GM19397 (cell line): ENCODE measurements around the gene INPP5A.
"Not testable (repeated sequence)": the region's sequence is repeated elsewhere in the genome, so short reads cannot be mapped to it uniquely, and the experiment has no call there.

Source experiments
- ATAC-seq: cut with Tn5 transposase; IDR thresholded peaks from one replicate; pipeline ENCODE4 v1.9.1; 2021; ENCODE audit warnings: mild to moderate bottlenecking, moderate library complexity; ENCODE audit not compliant: unreplicated experiment

INPP5A gene

GRCh38 chr10:132788180-132788830 lies 250.7 kb downstream of the INPP5A start:
- no peak for ATAC-seq

DNA sequence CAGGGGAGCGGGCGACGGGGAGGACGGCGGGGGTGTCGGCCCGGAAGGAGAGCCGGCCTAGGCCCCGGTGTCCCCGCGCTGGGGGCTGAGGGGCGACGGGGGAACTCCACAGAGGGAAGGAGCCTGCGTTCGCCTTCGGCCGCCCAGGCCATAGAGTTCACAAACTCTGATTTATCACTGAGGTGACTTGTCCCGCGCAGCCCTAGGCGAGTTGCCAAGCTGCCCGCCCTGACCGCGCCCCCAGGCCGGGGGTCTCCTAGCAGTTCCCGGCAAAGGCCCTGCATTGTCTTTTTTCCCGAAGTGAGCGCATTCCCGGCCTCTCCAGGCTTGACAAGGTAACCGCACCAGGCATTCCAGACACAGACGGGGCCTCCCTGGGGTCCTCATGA lies 251.2 kb downstream of the INPP5A start:
- no peak for ATAC-seq

GRCh38 chr10:132789659-132790148 lies 252.1 kb downstream of the INPP5A start:
- no peak for ATAC-seq

DNA sequence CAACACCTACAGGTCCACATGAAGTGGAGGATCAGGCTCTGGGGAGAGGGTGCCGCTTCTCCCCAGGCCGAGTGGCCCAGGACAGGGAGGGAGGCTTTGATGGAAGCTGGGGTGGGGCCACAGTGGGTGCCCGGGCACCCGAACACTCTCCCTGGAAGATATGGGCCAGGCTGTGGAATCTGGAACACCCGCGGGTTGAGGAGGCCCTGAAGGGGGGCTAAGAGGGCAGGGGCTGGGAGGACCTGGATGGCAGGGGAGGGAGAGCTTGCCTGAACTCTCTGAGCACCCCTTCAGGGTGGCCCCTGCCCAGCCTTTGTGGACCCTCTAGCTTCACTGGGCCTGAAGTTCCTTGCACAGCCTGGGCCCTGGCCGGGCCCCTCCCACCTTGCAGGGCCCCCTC lies 252.9 kb downstream of the INPP5A start:
- no peak for ATAC-seq

- no peak for ATAC-seq
Observed at GRCh38 chr10:132790934-132791829, 253.6 kb downstream of the INPP5A start.

DNA sequence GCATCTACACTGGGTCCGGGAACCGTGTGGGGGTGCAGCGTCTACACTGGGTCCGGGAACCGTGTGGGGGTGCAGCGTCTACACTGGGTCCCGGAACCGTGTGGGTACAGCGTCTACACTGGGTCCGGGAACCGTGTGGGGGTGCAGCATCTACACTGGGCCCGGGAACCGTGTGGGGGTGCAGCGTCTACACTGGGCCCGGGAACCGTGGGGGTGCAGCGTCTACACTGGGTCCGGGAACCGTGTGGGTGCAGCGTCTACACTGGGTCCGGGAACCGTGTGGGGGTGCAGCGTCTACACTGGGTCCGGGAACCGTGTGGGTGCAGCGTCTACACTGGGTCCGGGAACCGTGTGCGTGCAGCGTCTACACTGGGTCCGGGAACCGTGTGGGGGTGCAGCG lies 254.5 kb downstream of the INPP5A start:
- ATAC-seq, result not testable (repeated sequence)

DNA sequence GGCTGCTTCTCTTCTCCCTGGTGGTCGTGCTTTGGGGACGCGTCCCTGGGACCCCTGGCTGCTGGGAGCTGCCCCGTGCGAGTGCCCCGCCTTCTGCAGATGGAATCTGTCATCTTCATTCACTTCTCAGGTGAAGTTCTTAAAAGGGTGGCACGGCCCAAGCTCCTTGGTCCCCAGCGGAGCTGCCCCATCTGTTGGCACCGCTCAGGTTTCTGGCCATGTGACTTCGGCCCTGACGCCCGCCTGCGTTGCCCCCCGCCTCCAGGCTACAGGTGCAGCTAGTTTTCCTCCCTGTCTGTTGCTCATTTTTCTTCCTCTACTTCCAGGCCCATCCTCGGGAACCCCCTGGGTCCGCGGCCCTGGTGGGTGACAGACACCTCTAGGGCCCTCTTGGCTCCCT lies 255.2 kb downstream of the INPP5A start:
- no peak for ATAC-seq

DNA sequence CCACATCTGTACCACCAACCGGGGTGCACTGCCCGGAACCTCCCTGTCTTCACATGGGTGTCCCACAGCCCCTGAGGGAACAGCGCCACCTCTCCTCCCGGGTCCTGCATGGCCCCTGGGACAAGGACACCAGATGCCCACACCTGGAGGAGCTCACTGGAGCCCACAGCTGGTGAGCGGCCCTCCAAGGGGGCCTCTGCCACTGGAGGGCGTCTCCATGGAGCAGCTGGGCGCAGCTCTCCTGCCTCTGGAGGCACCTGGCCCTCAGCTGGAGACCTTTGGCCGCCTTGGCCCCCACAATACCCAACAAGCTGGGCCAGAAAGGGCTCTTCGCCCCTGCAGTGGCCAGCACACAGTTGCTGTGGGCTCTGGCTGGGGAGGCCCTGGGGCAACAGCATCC lies 255.6 kb downstream of the INPP5A start:
- ATAC-seq, result no peak

- ATAC-seq, result no peak
Observed at GRCh38 chr10:132793871-132794849, 256.6 kb downstream of the INPP5A start.

DNA sequence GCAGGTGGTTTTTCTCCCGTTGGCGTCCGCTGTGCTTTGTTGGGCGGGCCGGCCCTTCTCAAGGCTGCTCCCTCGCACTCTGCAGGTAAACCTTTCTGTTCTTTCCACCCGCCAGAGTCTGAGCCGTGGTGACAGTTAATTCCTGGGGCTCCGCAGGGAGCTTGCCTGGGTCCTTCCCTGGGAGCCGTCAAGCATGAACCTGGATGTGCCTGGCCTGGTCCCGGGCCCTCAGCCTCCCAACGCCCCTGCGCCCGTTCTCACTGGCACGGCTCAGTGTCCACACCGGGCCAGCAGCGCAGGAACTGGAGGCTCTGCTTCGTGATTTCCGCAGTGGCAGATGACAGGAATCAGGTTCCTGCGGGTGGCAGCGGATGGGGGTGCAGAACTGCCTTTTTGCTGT lies 259.3 kb downstream of the INPP5A start:
- no peak for ATAC-seq

DNA sequence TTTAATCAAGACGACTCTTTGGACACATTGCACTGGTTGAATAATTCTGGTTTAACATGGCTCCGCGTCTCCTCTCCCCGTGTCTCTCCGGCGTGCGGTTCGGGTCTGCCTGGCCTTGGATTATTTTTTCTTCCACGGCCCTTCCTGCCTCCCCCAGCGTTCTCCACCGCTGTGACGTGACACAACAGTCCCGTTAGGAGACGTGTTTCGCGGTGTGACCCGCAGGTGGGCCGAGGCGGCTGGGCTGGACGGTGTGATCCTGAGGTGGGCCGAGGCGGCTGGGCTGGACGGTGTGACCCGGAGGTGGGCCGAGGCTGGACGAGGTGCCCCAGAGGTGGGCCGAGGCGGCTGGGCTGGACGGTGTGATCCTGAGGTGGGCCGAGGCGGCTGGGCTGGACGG lies 260.4 kb downstream of the INPP5A start:
- ATAC-seq, result not testable (repeated sequence)

DNA sequence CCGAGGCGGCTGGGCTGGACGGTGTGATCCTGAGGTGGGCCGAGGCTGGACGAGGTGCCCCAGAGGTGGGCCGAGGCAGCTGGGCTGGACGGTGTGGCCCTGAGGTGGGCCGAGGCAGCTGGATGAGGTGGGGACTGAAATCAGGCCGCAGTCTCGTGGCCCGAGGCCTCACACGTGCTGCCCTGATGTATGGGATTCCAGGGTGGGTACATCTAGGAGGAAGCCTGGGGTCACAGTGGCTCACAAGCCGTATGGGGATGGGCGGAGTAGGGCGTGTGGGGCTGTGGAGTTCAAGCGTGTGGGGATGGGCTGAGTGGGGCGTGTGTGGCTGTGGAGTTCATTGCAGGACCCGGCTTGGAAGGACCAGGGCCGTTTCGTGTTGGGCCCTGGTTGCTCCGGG lies 260.8 kb downstream of the INPP5A start:
- no peak for ATAC-seq

- no peak for ATAC-seq
Observed at GRCh38 chr10:132798876-132799275, 261.3 kb downstream of the INPP5A start.

DNA sequence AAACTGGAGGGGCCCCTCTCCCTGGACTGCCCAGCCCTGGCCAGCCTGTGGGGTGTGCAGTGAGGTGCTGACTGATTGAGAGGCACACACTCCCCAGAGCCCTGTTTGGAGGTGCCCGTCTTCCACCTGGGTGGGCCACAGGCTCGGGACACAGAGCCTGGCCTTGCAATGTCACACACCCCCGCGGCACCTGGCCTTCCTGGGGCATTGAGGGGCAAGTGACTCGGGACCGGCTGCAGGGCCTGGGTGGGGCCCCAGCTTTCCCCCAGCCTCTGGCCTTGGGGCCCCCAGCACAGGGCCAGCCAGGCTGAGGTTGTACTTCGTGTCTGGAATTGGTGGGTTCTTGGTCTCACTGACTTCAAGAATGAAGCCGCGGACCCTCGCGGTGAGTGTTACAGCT lies 262.3 kb downstream of the INPP5A start:
- no peak for ATAC-seq

DNA sequence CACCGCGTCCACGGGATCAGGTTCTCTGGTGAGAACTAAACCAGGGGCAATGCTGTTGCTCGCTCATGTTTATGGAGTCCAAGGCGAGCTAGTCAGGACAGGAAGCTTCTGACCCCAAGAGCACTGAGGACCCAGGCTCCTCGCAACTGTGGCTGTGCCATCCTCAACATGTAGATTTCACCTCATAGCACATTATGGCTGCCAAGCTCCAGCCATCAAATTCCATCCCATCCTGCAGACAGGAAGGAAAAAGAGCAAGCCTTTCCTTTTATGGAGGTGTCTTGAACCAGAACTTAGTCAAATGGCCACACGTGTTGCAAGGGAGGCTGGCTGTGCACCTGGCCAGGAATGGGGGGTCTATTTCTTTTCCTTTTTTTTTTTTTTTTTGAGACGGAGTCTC lies 264.5 kb downstream of the INPP5A start:
- ATAC-seq, result no peak

GRCh38 chr10:132802694-132803320 lies 265.2 kb downstream of the INPP5A start:
- ATAC-seq, result no peak

GRCh38 chr10:132803416-132804210 lies 266.0 kb downstream of the INPP5A start:
- ATAC-seq, result no peak

DNA sequence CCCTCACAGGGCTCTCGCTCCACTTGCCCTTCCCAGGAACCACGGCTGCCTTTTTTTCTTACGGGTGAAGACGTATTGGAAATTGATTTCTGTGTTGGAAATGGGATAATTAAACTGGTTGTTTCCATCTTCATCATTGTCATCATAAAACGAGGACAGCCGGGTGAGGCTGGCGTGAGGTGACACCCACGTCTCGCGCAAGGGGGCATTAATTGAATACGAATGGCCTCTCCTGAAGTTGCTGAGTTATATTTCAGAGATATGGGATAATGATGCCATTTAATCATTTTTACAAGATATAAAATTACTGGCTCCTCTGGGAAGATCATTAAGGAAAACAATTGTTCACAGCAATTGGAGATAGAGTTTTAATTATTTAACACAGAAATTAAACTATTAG lies 266.7 kb downstream of the INPP5A start:
- no peak for ATAC-seq

DNA sequence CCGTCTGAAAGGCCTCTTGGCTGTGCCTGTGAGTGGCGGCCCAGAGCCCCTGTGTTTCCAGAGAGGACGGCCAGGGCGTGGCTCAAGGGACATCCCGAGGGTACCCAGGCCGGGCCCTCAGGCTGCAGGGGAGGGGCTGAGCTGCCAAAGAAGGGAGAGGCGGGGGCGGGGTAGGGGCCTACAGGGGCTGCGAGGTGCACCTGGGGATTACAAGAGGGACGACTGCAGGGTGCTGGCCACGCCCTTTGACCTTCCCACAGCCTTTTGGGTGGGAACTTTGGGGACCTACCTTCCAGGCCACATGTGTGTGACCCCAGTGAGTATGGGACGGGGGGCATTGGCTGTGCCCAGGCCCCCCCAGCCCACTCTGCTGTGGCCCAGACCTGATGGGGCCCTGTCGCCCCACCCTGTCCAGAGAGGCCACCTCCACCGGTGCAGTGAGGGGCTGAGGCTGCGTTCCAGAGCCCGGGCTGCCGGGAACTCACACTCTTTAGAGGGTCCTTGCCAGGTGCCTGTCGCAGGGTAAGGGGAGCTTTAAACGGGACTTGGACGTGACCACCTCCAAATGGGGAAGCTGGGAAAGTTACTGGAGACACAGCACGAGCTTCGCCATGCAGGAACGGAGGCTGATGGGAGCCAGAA lies 267.3 kb downstream of the INPP5A start:
- ATAC-seq, result no peak
